HG03025 (cell line): Measurements from ENCODE around the gene POTEJ.
A peak's percentile ranks its signal among the peaks of the same experiment; 100 is the strongest.
"Not testable (repeated sequence)": the region's sequence is repeated elsewhere in the genome, so short reads cannot be mapped to it uniquely, and the experiment has no call there.

Experiments
- ATAC-seq: cut with Tn5 transposase; IDR thresholded peaks from one replicate; pipeline ENCODE4 v1.9.1; 2021; ENCODE audit warnings: mild to moderate bottlenecking, moderate library complexity; ENCODE audit not compliant: unreplicated experiment, low FRiP score

Gene POTEJ

GRCh38 chr2:130611140-130611539, at the start of gene POTEJ:
TSS of gene POTEJ (plus strand) at chr2:130611440. CDS start at chr2:130611533, 93 bp downstream.
- ATAC-seq = not testable (repeated sequence)

DNA sequence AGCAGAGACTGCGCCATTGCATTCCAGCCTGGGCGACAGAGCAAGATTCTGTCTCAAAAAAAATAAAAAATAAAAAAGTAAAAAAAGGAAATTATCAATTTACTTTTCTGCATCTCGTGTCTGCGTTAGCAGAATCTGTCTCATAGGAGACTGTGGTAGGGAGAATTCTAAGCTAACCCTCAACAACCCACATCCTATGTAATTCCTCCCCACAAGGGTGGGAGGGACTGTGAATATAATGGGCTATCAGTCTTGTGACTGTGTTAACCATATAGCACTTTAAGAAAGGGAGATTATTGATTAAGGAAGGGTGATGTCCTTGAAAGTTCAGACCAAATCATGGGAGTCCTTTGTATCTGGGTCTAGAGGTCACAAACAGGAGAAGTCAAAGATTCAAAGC, 45.1 kb upstream of the POTEJ start:
- not testable (repeated sequence) for ATAC-seq

DNA sequence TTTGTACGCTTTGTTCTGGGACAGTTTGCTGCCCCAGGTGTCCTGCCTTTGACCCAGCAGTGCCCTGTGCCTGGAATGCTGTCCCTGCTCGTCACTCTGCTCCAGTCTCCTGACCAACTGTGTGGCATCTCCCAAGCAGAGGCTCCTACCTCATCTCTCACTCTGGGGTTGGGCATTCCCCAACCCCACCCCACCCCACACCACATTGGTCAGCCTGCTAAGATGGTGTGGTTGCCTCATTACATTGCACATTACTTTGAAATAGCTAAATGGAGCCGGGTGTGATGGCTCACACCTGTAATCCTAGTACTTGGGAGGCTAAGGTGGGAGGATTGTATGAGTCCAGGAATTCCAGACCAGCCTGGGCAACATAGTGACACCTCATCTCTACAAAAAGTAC, 39.3 kb upstream of the POTEJ start:
- ATAC-seq = not testable (repeated sequence)

DNA sequence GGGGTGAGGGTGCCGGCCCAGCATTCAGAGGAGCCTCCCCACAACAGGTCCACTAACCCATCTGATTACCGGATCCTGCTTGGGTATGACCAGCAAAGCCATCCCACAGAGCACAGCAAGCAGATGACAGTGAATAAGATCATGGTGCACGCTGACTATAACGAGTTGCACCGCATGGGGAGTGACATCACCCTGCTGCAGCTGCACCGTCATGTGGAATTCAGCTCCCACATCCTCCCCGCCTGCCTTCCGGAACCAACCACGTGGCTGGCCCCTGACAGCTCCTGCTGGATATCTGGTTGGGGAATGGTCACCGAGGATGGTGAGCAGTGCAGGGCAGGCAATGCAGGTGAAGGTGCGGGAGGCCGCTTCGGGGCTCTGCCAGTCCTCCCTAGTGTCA, 37.0 kb upstream of the POTEJ start:
- ATAC-seq = not testable (repeated sequence)

DNA sequence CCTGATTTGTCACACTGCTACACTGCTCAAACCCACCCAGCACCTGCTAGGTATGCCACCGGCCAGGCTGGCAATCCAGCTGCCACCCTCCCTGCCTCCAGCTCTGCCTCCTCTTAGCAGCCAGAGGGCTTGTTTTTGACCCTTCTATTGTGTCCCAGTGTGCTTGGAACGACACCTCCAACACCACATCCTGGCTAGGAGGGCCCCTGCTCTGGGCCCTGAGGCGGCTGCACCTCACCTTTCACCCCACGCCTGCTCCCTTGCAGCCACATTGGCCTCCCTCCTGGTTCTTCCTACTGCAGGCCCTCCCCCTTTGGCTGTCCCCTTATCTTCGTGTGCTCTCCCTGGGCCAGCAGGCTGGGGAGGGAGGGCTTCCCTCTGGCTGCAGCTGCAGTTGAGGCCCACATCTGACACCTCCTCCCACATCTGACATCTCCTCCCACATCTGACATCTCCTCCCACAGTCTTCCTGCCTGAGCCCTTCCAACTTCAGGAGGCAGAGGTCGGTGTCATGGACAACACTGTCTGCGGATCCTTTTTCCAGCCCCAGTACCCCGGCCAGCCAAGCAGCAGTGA, 34.9 kb upstream of the POTEJ start:
- ATAC-seq = not testable (repeated sequence)

GRCh38 chr2:130577559-130577958, 33.7 kb upstream of the POTEJ start:
- ATAC-seq = not testable (repeated sequence)

- not testable (repeated sequence) for ATAC-seq
These were observed 32.1 kb upstream of the POTEJ start for GRCh38 chr2:130579121-130579520.

DNA sequence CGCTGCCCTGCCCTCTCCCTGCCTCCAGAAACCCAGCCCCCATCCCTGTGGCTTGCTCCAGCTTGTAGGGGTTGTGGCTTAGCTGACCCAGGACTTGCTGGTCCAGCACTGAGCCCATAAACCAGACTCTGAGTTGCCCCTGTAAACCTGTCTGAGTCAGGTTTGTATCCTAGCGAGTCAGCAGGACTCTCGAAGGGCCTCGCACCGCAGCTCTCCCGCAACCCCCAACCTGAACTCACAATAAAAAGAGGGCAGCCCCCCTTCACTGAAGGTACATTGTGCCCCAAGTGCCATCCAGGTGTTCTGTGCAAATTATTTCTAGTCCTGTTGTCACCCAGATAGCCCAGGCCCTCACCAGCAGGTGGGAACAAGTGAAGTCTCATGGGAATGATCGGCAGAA, 29.7 kb upstream of the POTEJ start:
- ATAC-seq = not testable (repeated sequence)

- not testable (repeated sequence) for ATAC-seq
These were observed 28.3 kb upstream of the POTEJ start for GRCh38 chr2:130582970-130583369.

DNA sequence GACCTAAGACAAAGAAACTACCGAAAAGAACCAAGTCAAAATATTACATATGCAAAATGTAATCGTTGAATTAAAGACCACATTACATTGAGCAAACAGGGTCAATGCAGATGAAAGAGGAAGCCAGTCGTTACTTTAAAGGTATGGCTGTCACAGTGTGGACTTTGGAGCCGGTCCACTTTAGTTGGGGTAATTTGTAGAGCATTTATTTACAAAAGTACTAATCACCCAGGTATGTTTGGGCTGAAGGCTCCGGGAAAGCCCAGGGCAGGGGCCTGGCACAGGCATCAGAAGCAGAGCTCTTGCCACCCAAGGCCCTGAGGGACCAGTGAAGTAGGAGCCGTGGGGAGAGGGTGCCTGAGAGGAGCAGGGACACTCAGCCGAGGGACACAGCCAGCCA, 27.7 kb upstream of the POTEJ start:
- not testable (repeated sequence) for ATAC-seq

DNA sequence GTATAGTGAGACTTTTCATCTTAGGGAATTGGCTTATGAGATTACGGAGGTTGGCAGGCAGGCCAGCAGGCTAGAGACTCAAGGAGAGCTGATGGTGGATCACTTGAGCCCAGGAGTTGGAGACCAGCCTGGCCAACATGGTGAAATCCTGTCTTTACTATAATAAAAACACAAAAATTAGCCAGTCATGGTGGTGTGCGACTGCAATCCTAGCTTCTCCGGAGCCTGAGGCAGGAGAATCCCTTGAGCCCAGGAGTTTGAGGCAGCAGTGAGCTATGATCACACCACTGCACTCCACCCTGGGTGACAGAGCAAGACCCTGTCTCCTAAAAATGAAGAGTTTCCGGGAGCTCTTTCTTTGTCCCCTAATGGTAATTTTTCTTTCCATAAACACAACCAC, 26.5 kb upstream of the POTEJ start:
- not testable (repeated sequence) for ATAC-seq

GRCh38 chr2:130588688-130589458, 22.4 kb upstream of the POTEJ start:
- peak; percentile 61 for ATAC-seq

GRCh38 chr2:130590170-130590841, 20.9 kb upstream of the POTEJ start:
- not testable (repeated sequence) for ATAC-seq

- not testable (repeated sequence) for ATAC-seq
These were observed 20.3 kb upstream of the POTEJ start for GRCh38 chr2:130590842-130591359.

- ATAC-seq = not testable (repeated sequence)
These were observed 18.3 kb upstream of the POTEJ start for GRCh38 chr2:130592791-130593414.

- not testable (repeated sequence) for ATAC-seq
These were observed 17.2 kb upstream of the POTEJ start for GRCh38 chr2:130594011-130594410.

DNA sequence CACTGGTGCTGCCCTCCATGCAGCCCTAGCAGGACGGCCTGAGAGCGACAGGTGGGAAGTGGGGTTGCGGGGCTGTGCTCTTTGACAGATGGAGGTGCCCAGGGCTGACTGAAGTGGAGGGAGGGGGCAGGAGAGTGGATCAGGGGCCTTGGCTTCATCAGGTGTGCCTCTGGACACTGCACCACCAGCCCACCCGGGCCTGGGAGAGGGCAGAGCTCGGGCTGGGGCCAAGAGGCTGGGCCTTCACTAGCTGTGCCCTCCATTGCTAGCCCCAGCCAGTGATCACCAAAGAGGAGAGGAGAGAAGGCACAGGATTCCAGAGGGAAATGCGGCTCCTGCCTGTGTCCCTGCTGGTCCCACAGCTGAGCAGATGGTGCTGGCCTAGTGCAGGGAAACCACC, 14.5 kb upstream of the POTEJ start:
- ATAC-seq = not testable (repeated sequence)

- not testable (repeated sequence) for ATAC-seq
These were observed 13.2 kb upstream of the POTEJ start for GRCh38 chr2:130597994-130598393.

DNA sequence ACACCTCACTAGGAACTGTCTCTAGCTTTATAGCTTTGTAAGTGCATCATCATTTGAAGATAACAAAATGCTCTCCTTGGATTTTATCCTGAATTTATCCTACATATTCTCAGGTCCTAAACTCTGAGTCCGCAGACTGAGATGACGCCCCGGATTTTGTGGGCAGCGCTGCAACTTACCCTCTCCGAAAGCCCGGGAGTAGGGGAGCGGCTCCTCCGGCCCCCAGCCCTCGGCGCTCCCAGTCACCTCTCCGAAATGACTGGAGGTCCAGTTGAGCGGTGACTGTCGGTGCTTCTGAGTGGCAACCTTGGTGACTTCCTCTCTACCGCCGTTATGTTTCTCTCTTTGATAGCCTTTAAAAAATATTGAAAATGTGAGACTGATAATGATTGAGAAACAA, 12.8 kb upstream of the POTEJ start:
- ATAC-seq = not testable (repeated sequence)

GRCh38 chr2:130599393-130599792, 11.8 kb upstream of the POTEJ start, which contains the start of gene CFC1:
TSS of gene CFC1 (minus strand) at chr2:130599575. CDS start at chr2:130599287, 288 bp downstream.
- ATAC-seq = not testable (repeated sequence)
